Endometrial microvascular endothelial cells (primary cell): ENCODE results near the gene ROPN1L. TPM values are rescaled to one million over a fixed set of nuclear protein-coding genes. Genes with fewer than 3 reads are reported as not detected.

Experiments used
- in situ Hi-C: cut with HindIII; loops from 2 replicates; pipeline ENCODE4 v1.10.0; 2017; ENCODE audit warnings: low sequenced_read_pairs, low pct_unique_long_range_greater_than_20kb; ENCODE audit errors: inconsistent ontology term
- total RNA-seq: library from RNA; depleted of rRNA; stranded (reverse); fragments of >200 nt; gene quantifications from one replicate; pipeline ENCODE4 v1.2.3, GENCODE V29; 2015; ENCODE audit errors: inconsistent ontology term

The ROPN1L gene
- total RNA-seq, 1 donor from 2014 or later: 0.46 TPM

GRCh38 chr5:10424124-10424731, 17.5 kb upstream of the ROPN1L start:
- in situ Hi-C loops: no loop called here

GRCh38 chr5:10427201-10427600, 14.5 kb upstream of the ROPN1L start:
- in situ Hi-C loops: no loop called here

- in situ Hi-C loops: no loop called here
Measured at GRCh38 chr5:10427978-10428377, 13.7 kb upstream of the ROPN1L start.

- in situ Hi-C loops: no loop called here
Measured at GRCh38 chr5:10431415-10431814, 10.3 kb upstream of the ROPN1L start.

GRCh38 chr5:10432059-10433008, 9.3 kb upstream of the ROPN1L start:
- in situ Hi-C loops: no loop called here

- in situ Hi-C loops: no loop called here
Measured at GRCh38 chr5:10434392-10434791, 7.3 kb upstream of the ROPN1L start.

- in situ Hi-C loops: no loop called here
Measured at GRCh38 chr5:10438301-10438700, 3.4 kb upstream of the ROPN1L start.

GRCh38 chr5:10439692-10440091, 2.0 kb upstream of the ROPN1L start:
- in situ Hi-C loops: no loop called here

GRCh38 chr5:10440367-10440990, 1.2 kb upstream of the ROPN1L start:
- in situ Hi-C loops: no loop called here

GRCh38 chr5:10441992-10442435, 335 bp downstream of the ROPN1L start:
- in situ Hi-C loops: no loop called here

- in situ Hi-C loops: no loop called here
Measured at GRCh38 chr5:10442576-10442975, 897 bp downstream of the ROPN1L start.

GRCh38 chr5:10445352-10445751, 3.7 kb downstream of the ROPN1L start:
- in situ Hi-C loops: no loop called here

GRCh38 chr5:10446490-10446889, 4.8 kb downstream of the ROPN1L start:
- in situ Hi-C loops: no loop called here

GRCh38 chr5:10447041-10447440, 5.4 kb downstream of the ROPN1L start:
- in situ Hi-C loops: no loop called here

GRCh38 chr5:10448754-10449360, 7.2 kb downstream of the ROPN1L start:
- in situ Hi-C loops: no loop called here

GRCh38 chr5:10451137-10451824, 9.6 kb downstream of the ROPN1L start:
- in situ Hi-C loops: loop anchor here (5.0 kb wide), 1 partner anchor 176 kb away; no protein-coding TSS in a partner anchor

GRCh38 chr5:10452768-10453331, 11.2 kb downstream of the ROPN1L start:
- in situ Hi-C loops: loop anchor here (5.0 kb wide), 1 partner anchor 174 kb away; no protein-coding TSS in a partner anchor

- in situ Hi-C loops: loop anchor here (5.0 kb wide), 1 partner anchor 174 kb away; no protein-coding TSS in a partner anchor
Measured at GRCh38 chr5:10453545-10453944, 11.9 kb downstream of the ROPN1L start.
